PFSK-1 (cell line): Measurements from ENCODE around the gene YBX3.

ENCODE experiments used
- POLR2AphosphoS5 ChIP-seq: IDR thresholded peaks from 2 replicates; pipeline ENCODE4 v1.6.1; 2012; ENCODE audit warnings: low read depth, mild to moderate bottlenecking, control low read depth, low read length, moderate library complexity
- SIN3A ChIP-seq: IDR thresholded peaks from 2 replicates; pipeline ENCODE4 v1.6.1; 2012; ENCODE audit warnings: mild to moderate bottlenecking, low read length, moderate library complexity, borderline replicate concordance; ENCODE audit not compliant: insufficient read depth

- TF ChIP-seq POLR2AphosphoS5 (no peak), SIN3A (no peak)
Measured at GRCh38 chr12:10725003-10725402, 1.9 kb upstream of the YBX3 start.
